HG02885 (cell line): Measurements from ENCODE around the gene ULK3.

Experiments
- ATAC-seq: cut with Tn5 transposase; IDR thresholded peaks from one replicate; pipeline ENCODE4 v1.9.1; 2021; ENCODE audit warnings: mild to moderate bottlenecking; ENCODE audit not compliant: unreplicated experiment, poor library complexity

The ULK3 gene

DNA sequence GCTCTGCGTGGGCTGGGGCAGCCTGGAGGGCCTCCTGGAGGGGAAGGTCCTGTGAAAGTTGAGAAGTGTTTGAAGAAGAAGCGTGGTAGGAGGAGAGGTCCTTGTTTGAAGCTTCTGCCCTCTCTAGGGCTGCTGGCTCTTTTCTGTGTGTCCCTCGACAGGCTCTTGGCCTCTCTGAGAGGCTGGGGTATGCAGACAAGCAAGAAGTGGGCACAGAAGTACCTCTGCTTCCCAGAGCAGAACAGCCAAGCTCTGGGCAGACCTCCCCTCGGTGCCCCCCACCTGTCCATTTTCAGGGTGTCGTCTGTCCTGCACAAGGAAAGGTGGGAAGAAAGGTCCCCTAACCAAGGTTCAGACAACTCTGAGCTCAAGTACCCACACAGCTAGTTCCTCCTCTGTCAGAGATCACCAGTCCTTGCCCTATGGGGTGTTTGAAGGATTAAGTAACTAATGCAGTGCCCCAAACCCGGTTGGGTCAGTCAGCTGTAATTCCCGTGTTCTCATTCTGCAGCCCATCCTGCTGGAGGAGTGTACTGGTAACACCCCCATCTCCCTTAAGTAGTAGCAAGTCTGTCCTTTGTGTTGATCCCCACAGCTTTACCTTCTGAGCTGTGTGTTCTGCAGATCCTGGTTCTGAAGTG lies 54.8 kb downstream of the ULK3 start:
- no peak for ATAC-seq

DNA sequence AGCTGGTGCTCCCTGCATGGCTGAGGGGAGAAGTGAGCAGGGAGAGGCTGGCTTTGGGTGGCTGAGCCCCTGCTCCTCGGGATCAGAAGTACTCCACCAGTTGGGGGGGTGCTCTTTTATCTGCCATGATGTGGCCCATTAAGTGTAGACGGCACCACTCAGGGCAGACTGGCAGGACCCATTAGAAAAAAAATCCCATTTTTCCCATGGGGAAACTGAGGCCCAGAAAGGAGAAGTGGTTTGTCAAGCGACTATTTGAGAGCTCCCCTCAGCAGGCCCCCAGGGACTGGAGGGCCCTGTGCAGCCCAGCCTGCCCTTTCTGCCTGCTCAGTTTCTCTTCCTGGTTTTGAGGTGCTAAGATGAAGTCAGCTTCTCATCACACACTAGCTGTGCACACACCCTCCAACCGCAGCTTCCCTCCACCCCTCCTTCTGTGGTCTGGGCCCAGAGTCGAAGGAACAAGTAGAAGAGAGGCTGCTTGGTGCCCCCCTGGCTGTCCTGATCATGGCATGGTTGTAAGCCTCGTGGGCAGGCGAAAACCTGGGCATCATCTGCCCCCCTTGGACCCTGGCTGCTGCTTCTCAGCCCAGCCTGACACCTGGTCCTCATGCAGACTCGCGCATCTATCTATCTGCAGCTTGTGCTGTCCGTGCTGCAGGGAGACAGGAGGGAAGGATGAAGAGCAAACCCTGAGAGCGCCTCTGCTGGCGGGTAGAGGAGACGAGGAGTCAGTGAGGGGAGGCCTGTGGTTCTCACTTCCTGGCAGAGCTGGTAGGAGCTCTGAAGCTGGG lies 55.5 kb downstream of the ULK3 start:
- ATAC-seq, result peak; percentile 58

DNA sequence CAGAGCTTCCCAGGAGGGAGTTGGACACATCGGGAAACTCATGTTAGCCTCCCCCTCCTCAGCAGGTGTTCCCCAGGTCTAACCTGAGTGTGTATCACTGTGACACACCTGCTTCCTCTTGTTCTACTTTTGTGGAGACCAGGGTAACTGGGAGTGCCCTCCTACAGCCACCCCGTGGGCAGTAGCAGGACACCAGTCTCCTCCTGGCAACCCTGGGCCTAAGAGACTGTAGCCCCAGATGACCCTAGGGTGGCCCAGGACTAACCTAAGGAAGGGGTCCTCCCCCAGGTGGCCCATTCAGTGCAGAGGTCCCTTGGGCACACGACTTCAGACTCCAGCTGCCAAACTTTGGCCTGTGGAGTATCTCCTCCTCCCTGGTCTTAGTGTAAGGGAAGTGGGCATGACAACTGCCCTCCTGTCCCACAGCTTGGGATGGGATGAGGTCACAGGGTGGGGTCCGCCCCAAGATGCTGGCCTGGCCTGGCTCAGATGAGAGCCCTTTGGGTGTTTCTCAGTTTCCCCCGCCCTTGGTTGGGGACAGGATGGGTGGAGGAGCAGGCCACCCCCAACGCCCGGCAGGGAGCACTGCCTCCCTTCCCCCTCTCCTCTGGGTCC lies 56.3 kb downstream of the ULK3 start:
- ATAC-seq, result no peak
